Measurements from ENCODE around the gene HORMAD2.

HORMAD2 gene

DNA sequence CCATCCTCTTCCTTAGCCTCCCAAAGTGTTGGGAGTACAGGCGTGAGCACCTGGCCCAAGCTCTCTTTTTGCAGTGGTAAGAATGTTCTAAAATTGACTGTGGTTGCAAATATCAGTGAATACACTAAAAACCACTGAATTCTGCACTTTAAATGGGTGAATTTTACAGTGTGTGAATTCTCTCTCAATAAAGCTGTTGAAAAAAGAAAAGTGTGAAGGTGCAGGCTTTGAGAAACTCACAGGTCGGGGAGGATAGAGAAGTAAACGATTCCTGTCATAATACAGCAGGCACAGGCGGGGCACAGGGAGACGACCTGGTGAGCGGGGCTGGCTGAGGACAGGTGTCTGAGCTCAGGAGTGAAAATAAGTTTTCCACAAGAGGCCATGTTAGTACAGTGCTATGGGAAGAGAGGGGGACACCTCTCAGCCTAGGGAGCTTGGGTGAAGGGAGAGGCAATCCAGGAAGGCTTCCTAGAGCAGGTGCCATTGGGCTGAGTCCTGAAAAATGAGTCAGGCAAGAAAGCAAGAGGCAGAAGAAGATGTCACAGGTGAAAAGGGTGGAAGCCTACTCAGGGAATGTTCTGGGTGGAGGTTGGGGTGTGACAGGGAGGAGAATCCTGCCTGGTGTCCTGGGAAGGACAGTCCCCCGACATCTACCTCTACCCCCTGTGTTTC lies 140.2 kb downstream of the HORMAD2 start:
- Histone ChIP-seq H3K4me3 (no peak overlapping the region), H3K9me3 (no peaks in the 10 kb centered on the region), H3K36me3 (no peaks in the 10 kb centered on the region), H4K20me1 (no peaks in the 10 kb centered on the region), H3K9ac (no peak overlapping the region), H3K27me3 (no peaks in the 10 kb centered on the region), H3K4me1 (peaks cover 54% of the 10 kb centered on the region), H3K27ac (peak overlapping the region; percentile 34; the same call in 1 of the 2 replicates), H3K4me2 (peak overlapping the region; percentile 79)
- no peak for TF ChIP-seq Cebpa-rat (IDR thresholded peaks at IDR 0.05)

DNA sequence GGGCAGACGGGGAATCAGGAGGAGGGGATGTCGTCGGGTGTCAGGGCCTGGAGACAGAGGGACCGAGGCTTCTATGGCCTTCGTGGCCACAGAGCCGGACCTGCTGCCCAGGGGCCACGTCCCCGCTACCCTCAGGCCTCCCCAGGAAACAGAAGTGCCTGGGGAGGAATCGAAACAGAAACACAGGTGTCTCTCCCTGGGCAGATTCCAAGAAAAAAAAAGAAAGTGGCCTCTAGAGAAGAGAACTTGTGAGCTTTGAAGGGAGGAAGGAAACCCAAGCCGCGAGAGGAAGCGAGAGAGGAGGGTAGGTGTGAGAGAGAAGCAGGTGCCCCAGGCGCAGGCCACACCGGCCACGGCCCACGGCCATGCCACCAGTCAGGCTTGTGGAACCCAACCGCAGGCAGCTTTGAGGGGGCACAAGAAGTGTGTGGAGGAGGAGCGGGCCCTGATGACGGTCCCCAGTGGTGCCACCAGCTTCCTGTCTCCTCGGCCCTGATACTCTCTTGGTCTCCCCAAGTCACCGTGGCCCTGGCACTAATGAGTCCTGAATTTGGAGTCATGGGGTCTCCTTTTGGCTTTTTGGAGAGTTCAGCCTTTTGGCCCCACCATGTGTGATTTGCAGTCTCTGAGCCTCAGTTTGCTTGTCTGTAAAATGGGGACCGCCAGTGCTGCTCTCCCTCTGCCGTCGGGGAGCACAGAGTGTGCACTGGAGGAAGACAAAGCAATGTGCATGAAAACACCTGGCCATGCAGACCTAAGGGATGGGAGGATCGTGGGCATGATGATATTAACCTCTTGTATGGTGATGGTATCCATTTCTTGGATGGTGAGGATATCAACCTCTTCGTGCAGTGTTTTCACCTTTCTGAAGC lies 141.1 kb downstream of the HORMAD2 start:
- TF ChIP-seq Cebpa-rat (IDR thresholded peaks at IDR 0.05) = no peak
- Histone ChIP-seq H3K36me3 (no peaks in the 10 kb centered on the region), H4K20me1 (no peaks in the 10 kb centered on the region), H3K4me3 (no peak overlapping the region), H3K27me3 (no peaks in the 10 kb centered on the region), H3K9me3 (no peaks in the 10 kb centered on the region), H3K4me1 (peaks cover 59% of the 10 kb centered on the region), H3K4me2 (peak overlapping the region; percentile 79), H3K27ac (peak overlapping the region; percentile 34; the same call in 1 of the 2 replicates), H3K9ac (no peak overlapping the region)

DNA sequence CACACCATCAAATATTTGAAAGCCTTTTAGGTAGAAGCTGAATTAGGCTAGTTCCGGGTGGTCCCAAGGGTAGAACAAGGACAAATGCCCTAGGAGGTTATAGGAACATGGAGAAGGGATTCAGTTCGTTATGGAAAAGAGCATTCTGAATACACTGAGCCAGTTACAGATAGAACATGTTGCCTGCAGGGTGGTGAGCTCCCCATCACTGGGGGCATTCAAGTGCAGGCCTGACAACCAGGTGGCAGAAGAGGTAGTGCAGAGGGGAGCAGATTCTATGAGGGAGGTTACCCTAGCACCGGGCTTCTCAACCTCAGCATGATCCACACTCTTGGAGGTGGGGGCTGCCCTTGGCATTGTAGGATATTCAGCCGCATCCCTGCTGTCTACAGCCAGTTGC lies 142.1 kb downstream of the HORMAD2 start:
- no peaks in the 10 kb centered on the region for H3K36me3 ChIP-seq
- peak overlapping the region; percentile 93 for H3K4me2 ChIP-seq
- TF ChIP-seq Cebpa-rat (IDR thresholded peaks at IDR 0.05) = no peak
- H3K4me3 ChIP-seq = no peak overlapping the region
- no peak overlapping the region for H3K27ac ChIP-seq
- no peaks in the 10 kb centered on the region for H3K9me3 ChIP-seq
- H3K9ac ChIP-seq = no peak overlapping the region
- H3K4me1 ChIP-seq = peaks cover 59% of the 10 kb centered on the region
- H4K20me1 ChIP-seq = no peaks in the 10 kb centered on the region
- H3K27me3 ChIP-seq = no peaks in the 10 kb centered on the region

DNA sequence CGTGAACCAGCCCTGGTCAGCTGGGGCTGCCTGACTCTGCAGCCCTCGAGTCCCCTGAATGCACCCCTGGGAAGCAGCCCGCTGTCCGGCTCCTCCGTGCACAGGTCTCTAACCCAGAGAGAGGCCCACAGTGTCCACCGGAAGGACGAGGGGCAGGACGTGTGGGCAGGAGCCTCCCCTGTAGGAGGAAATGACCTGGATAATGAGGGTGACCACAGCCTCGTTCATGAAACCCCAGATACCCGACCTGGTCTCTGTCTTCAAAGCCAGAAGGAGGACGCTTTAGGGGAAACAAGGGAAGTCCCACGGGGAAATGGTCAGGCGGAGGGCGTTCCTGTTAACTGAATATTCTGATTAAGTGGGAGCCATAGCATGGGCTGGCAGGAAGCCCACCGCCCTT lies 143.0 kb downstream of the HORMAD2 start:
- no peaks in the 10 kb centered on the region for H3K36me3 ChIP-seq
- H3K4me3 ChIP-seq = no peak overlapping the region
- no peaks in the 10 kb centered on the region for H3K27me3 ChIP-seq
- H4K20me1 ChIP-seq = no peaks in the 10 kb centered on the region
- no peak for TF ChIP-seq Cebpa-rat (IDR thresholded peaks at IDR 0.05)
- H3K9me3 ChIP-seq = no peaks in the 10 kb centered on the region
- H3K4me1 ChIP-seq = peaks cover 59% of the 10 kb centered on the region
- H3K27ac ChIP-seq = 0 out of 2 replicates have a peak overlapping the region, but pooled peaks have one; percentile 15
- H3K9ac ChIP-seq = no peak overlapping the region; the same call in 1 of the 2 replicates
- peak overlapping the region; percentile 93 for H3K4me2 ChIP-seq

GRCh38 chr22:30224161-30224857 lies 144.0 kb downstream of the HORMAD2 start:
- H3K4me2 ChIP-seq = peak overlapping the region; percentile 93
- H3K4me1 ChIP-seq = peaks cover 65% of the 10 kb centered on the region
- TF ChIP-seq Cebpa-rat (IDR thresholded peaks at IDR 0.05) = no peak
- H3K9me3 ChIP-seq = no peaks in the 10 kb centered on the region
- no peaks in the 10 kb centered on the region for H3K36me3 ChIP-seq
- H3K27ac ChIP-seq = 0 out of 2 replicates have a peak overlapping the region, but pooled peaks have one; percentile 7
- no peak overlapping the region; the same call in 1 of the 2 replicates for H3K9ac ChIP-seq
- H3K4me3 ChIP-seq = no peak overlapping the region
- no peaks in the 10 kb centered on the region for H3K27me3 ChIP-seq
- no peaks in the 10 kb centered on the region for H4K20me1 ChIP-seq

GRCh38 chr22:30225220-30225927 lies 145.1 kb downstream of the HORMAD2 start:
- TF ChIP-seq Cebpa-rat (IDR thresholded peaks at IDR 0.05) = no peak
- Histone ChIP-seq H3K27ac (no peak overlapping the region), H3K36me3 (no peaks in the 10 kb centered on the region), H3K4me1 (peaks cover 60% of the 10 kb centered on the region), H3K9ac (no peak overlapping the region), H3K9me3 (no peaks in the 10 kb centered on the region), H3K4me3 (no peak overlapping the region), H4K20me1 (no peaks in the 10 kb centered on the region), H3K4me2 (peak overlapping the region; percentile 93), H3K27me3 (no peaks in the 10 kb centered on the region)

DNA sequence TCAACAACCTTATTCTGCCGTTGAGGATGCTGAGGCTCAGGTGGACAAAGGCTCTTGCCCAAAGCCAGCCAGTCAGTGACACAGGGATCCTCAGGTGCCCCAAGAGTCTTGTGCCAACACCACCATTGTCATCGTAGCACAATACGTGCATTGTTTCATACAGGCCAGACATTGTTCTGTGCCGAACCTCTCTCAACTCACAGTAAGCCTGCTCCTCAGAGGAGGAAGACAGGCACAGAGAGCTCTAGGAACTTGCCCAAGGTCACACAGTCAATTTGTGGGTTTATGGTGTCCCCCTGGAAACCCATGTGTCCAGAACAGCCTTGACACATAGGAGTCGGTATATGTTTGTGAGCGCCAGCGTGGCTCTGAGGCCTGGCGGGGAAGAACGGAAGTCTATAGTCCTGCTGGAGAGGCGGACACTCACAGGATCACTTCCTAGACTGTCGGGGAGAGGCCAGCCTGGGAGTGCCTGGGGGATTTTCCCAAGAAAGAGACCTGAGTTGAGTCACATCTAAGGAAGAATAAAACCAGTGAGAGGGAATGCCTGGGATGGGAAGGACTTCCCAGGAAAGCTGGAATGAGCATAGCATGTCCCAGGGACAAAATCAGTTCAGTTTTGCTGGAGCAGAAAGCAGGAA lies 146.0 kb downstream of the HORMAD2 start:
- H3K4me1 ChIP-seq = peaks cover 50% of the 10 kb centered on the region
- no peak overlapping the region for H3K27ac ChIP-seq
- no peak for TF ChIP-seq Cebpa-rat (IDR thresholded peaks at IDR 0.05)

More for the DNA sequence above, 146.0 kb downstream of the HORMAD2 start:
- Histone ChIP-seq H3K4me3 (no peak overlapping the region), H3K9ac (no peak overlapping the region), H3K9me3 (no peaks in the 10 kb centered on the region), H3K27me3 (no peaks in the 10 kb centered on the region), H4K20me1 (no peaks in the 10 kb centered on the region), H3K36me3 (no peaks in the 10 kb centered on the region), H3K4me2 (no peak overlapping the region)
